Ishikawa (cell line): Measurements from ENCODE around the gene ZMYND10.

Experiments
- CEBPB ChIP-seq: IDR thresholded peaks from 2 replicates; pipeline ENCODE4 v1.6.1; 2012
- CREB1 ChIP-seq: IDR thresholded peaks from 2 replicates; pipeline ENCODE4 v1.6.1; 2012; ENCODE audit warnings: low read depth
- FOXM1 ChIP-seq: IDR thresholded peaks from 2 replicates; pipeline ENCODE4 v1.6.1; 2012; ENCODE audit warnings: low read depth, borderline replicate concordance
- MAX ChIP-seq: IDR thresholded peaks from 2 replicates; pipeline ENCODE4 v1.6.1; 2012
- RAD21 ChIP-seq: IDR thresholded peaks from 2 replicates; pipeline ENCODE4 v1.6.1; 2012; ENCODE audit warnings: low read depth
- REST ChIP-seq: IDR thresholded peaks from 2 replicates; pipeline ENCODE4 v1.6.1; 2012; ENCODE audit warnings: low read depth, mild to moderate bottlenecking
- TAF1 ChIP-seq: IDR thresholded peaks from 2 replicates; pipeline ENCODE4 v1.6.1; 2012; ENCODE audit warnings: low read depth, mild to moderate bottlenecking
- USF1 ChIP-seq: IDR thresholded peaks from 2 replicates; pipeline ENCODE4 v1.6.1; 2012
- YY1 ChIP-seq: IDR thresholded peaks from 2 replicates; pipeline ENCODE4 v1.6.1; 2012; ENCODE audit warnings: low read depth

- TF ChIP-seq REST (no peak), CEBPB (no peak), MAX (no peak), RAD21 (no peak), FOXM1 (no peak), TAF1 (no peak), CREB1 (no peak), YY1 (no peak), USF1 (no peak)
Measured at GRCh38 chr3:50355829-50356552, 10.5 kb upstream of the ZMYND10 start.
